GM12872 (cell line): ENCODE data around the gene TSR3.
A peak's percentile ranks its signal among the peaks of the same experiment; 100 is the strongest.

Source experiments
- TF ChIP-seq, protein P1 (sequence below): IDR thresholded peaks from 3 replicates; pipeline ENCODE4 v1.5.1; 2011; ENCODE audit warnings: low read depth, mild to moderate bottlenecking, low read length, moderate library complexity; ENCODE audit not compliant: insufficient read depth

TSR3 gene

DNA sequence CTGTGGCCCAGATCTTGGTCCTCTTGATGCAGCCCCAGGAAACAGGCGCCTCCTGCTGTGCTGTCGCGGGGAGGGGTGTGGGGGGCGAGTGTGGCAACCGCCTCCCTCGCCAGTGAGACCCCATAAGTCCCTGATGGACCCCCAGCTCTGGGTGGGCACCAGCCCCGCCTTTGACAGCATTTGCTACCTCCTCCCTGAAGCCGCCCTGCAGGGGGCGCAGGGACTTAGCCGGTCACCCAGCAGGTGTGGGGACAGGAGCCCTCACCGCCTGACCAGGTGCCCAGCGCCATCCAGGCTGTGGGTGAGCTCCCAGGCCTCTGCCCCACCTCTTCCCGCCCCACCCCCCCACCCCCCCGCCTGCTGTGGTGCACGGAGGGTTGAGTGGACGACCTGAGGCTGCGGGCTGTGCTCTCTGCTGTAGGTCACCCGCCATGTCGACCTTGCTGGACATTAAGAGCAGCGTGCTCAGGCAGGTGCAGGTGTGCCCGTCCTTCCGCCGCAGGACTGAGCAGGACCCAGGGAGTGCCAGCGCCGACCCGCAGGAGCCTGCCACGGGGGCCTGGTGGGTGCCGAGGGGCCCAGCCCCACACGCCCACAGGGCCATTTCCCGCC, 13.5 kb downstream of the TSR3 start:
- TF ChIP-seq, protein P1, sequence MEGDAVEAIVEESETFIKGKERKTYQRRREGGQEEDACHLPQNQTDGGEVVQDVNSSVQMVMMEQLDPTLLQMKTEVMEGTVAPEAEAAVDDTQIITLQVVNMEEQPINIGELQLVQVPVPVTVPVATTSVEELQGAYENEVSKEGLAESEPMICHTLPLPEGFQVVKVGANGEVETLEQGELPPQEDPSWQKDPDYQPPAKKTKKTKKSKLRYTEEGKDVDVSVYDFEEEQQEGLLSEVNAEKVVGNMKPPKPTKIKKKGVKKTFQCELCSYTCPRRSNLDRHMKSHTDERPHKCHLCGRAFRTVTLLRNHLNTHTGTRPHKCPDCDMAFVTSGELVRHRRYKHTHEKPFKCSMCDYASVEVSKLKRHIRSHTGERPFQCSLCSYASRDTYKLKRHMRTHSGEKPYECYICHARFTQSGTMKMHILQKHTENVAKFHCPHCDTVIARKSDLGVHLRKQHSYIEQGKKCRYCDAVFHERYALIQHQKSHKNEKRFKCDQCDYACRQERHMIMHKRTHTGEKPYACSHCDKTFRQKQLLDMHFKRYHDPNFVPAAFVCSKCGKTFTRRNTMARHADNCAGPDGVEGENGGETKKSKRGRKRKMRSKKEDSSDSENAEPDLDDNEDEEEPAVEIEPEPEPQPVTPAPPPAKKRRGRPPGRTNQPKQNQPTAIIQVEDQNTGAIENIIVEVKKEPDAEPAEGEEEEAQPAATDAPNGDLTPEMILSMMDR, result peak; percentile 69

- TF ChIP-seq, protein P1, result no peak
These were observed 14.2 kb downstream of the TSR3 start for GRCh38 chr16:1337486-1337885.

DNA sequence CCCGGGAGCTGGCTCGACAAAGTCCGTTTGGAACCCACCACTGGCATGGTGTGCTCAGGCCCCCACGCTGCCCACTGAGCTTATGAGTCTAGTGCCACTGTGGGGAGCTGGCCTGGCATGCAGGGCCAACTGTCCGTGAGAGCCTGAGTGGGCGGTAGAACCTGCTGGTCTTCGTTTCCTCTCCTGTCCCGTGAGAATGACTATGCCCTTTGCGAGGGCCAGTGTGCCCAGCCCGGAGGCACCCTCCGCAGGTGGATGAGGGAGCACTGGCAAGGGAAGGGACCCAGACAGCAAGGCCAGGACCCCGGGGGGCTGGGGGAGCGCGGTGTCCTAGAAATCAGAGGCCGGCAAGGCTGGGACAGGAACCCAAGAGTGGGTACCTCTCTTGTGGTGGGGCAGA, 15.1 kb downstream of the TSR3 start:
- TF ChIP-seq, protein P1, result no peak

DNA sequence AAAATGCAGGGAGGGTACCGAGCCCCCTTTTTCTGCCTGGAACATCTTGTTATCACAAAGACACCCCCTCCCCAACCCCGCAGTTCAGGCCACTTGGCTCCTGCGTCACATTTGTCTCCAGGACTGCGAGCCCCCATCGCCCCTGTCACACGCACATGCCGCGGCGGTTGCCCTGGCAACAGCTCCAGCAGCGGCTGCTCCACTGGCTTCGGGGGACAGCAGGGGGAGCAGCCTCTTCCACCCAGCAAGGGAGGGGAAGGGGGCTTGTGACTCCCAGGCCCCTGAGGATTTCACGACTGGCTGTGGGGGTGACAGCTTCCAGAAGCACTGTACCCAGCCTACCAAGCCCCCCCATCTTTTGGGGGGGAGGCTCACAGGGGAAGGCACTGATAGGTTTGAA, 15.7 kb downstream of the TSR3 start:
- TF ChIP-seq, protein P1, result no peak

DNA sequence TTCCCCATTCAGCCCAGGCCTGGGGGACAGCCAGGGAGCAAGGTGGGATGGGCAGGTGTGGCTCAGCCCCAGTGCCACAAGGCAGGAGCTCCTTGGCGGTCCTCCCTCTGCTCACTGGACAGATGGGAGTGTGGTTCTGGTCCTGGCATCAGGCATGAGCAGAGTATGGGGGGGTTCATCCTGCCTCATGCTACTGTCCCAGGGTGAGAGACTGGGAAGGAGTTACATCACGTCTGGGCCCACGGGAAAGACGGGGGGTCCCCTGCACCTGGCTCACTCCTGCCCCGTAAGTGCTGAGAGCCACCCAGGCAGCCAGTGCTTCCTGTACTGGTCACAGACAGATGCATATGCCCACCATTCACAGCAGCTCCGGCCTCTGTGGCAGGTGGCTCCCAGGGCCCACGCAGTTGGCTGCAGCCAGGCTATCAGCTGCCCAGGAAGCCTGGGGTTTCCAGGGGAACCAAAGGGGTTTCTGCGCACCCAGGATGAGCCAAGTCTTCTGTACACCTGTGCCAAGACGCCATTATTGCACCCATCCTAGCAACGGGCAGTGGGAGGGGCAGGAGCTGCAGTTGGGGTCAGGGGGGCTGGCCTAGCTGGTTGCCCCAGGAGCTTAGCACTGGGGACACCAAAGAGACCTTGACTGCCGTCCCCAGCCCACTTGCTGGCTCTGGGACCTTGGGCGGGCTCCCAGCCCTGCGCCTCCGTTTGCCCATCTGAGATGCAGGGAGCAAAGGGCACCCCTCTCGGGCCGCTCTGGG, 16.3 kb downstream of the TSR3 start:
- TF ChIP-seq, protein P1, result no peak

DNA sequence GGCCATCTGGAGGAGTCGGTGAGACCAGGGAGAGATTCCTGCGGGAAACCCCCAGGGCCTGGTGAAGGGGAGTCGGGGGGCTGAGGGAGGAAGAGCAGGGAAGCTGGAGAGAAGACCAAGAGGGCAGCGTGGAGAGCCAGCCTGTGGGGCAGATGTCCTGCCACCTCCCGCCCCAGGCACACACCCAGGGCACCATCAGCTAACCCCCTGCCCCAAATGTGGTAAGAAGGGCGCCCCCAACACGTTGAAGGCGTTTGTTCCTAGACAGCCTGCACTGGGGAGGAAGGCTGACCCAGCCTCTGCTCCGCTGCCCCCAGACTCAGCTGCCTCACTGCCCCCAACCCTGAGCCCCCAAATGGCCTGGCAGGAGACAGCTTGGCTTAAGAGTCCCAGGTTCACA, 16.9 kb downstream of the TSR3 start:
- TF ChIP-seq, protein P1, result no peak

- TF ChIP-seq, protein P1, result no peak
These were observed 17.6 kb downstream of the TSR3 start for GRCh38 chr16:1333854-1334700.
